ENCODE results near the gene CGNL1. TPM values are rescaled to one million over a fixed set of nuclear protein-coding genes. Genes with fewer than 3 reads are reported as not detected.

CGNL1 gene
- polyA plus RNA-seq (ENCODE audit: insufficient read length in 10 of 10) = 10 to 100 TPM in 3 of 10 donors, 1 to 10 TPM in 7; 7.8 to 14.0 (median 9.1) TPM
- long read RNA-seq, donor 1 = 0 reads
- long read RNA-seq, donor 2 = 0 reads
- long read RNA-seq, donor 3 = 0 reads
- long read RNA-seq, donor 4 = 0 reads
- long read RNA-seq, donor 5 = 0 reads
- long read RNA-seq, donor 6 = 0 reads
- long read RNA-seq, donor 7 = 0 reads
- long read RNA-seq, donor 8 = 0 reads
- long read RNA-seq, donor 9 = 0 reads

DNA sequence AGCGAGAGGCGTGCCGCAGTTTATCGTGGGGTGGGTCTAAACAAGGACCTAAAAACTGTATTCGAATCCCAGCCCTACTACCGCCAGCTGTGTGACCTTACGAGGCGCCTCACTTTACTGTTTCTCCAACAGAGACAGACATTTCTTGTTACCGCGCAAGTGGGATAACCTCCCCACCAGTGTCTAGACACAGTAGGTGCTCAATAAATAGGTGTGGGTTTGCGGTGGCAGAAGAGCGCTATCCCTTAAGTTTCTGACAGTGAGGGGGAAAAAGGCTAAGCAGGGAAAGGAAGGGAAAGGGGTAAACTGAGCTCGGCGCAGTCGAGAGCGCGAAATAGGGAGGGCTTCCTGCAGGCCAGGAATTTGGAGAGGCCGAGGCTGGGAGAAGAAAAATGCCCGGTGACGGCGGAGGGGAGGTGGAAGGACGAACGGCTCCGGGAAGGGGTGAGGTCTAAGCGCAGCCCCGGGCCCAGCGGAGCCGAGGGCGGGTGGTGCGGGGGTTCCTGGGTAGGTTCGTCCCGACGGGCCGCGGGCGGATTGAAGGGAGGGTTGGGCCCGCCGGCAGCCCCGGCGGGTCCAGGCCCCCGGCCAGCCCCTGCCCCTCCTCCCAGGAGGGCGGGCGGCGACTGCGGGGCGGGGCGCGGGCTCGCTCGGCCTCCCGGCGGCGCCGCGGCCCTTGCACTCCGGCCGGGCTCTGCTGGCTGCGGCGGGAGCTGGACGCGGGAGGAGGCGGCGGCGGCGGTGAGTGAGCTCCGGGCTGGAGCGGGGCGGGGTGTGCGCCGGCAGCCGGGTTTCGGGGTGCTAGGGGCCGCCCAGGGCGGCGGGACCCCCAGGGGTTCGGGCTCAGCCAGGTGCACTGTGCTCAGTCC is at the start of gene CGNL1:
TSS of gene CGNL1 (plus strand) at position 679 of the 869 bp plus-strand sequence. CDS start 61,495 bp downstream, outside the sequence.
- peak in 2 of 3 donors; percentile 37 to 74 for DNase-seq

- DNase-seq = peak; percentile 56 to 80 (median 73)
These were observed 48.3 kb upstream of the CGNL1 start for GRCh38 chr15:57327985-57328471.

DNA sequence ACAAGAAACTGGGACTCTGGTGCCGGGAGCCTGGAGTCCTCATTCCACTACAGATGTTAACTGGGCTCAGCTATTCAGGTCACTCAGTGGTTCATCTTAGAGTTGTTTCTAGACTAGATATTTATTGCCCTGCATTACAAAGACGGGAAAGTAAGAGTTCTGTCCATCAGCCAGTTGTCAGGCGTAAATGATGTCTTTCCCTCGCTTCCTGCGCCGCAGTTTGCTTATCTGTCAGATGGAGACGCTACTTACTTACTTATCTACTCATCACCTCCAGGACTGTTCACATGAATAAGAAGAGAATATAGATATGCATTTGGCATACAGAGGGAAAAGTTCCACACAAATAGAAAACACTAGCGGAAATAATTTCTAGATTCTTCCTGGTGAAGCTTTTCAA is 47.8 kb upstream of the CGNL1 start:
- no peak for DNase-seq

GRCh38 chr15:57328897-57329296 is 47.4 kb upstream of the CGNL1 start:
- peak in 1 of 3 donors; percentile 51 for DNase-seq

DNA sequence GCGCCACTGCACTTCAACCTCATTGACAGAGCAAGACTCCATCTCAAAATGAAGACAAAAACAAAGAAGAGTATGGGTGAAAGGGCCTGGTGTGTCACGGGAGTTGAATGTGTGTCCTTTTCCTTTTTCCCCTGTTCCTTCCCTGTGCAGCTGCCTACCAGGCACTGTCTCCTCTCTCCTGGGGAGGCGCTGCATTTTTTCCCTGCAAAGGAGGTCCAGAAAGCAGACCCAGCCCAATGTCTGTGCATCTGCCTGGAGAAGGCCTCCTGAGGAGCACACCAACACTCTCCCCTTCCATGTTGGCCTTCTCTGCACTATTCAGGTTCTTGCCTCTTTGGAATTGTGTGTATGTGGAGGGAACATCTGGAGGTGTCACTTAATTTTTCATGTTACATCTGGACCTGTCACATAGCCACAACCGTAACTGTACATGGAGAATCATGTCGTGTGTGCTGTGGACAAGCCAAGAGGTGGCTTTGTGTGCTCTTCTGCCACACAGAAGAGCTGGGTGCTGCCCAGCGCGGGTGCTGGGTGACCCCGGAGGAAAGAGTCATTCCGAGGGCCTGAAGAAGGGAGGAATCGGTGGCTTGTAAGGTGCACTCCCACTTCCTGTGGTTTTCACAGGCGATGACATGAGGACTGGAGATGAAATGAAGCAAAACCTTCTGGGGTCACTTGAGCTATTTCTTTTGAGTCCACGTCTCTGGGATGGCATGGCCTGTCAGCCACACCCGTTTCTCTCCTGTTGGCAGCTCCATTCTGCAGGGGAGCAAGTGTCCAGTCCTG is 46.5 kb upstream of the CGNL1 start:
- DNase-seq = no peak

GRCh38 chr15:57330619-57331340 is 45.5 kb upstream of the CGNL1 start:
- no peak for DNase-seq

GRCh38 chr15:57332326-57332725 is 44.0 kb upstream of the CGNL1 start:
- DNase-seq = no peak

GRCh38 chr15:57333487-57333886 is 42.8 kb upstream of the CGNL1 start:
- DNase-seq = no peak

DNA sequence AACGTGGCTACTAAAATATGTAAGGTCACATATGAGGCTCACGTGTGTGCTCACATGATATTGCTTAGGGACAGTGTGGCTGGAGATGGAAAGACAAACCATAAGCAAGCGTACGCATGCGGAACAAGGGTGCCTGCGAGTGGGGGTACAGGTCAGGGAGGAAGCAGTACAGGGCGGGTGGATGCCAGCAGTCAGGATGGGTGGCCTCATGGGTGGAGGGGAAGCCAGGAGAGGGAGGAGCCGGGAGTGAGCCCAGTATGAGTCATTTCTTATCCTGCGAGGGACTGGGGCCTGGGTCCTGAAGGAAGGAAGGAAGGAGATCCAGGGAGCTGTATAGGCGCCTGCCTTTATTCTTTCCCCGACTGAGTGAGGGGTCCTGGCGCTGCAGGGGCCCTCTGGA is 42.0 kb upstream of the CGNL1 start:
- no peak for DNase-seq

GRCh38 chr15:57335293-57335715 is 41.0 kb upstream of the CGNL1 start:
- DNase-seq = no peak

DNA sequence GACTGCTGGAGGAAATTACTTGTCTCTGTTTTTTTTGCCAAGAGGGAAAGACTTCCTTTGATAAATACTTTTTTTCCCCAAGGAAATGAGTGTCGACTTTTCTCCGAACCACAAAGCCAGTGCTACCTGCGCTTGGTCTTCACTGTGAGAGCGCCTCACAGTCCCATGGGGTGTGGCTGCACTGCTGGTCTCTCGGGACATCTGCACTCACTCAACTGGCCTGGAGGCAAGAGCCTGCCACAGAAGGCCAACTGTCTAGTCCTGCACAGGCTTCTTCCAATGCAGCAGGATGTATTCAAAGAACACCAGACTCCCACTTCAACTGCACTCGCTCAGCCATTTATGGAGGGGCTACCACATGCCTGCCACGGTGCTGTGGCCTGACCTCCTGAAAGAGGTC is 40.6 kb upstream of the CGNL1 start:
- DNase-seq = no peak

GRCh38 chr15:57337868-57338411 is 38.4 kb upstream of the CGNL1 start:
- peak; percentile 39 to 82 (median 54) for DNase-seq

DNA sequence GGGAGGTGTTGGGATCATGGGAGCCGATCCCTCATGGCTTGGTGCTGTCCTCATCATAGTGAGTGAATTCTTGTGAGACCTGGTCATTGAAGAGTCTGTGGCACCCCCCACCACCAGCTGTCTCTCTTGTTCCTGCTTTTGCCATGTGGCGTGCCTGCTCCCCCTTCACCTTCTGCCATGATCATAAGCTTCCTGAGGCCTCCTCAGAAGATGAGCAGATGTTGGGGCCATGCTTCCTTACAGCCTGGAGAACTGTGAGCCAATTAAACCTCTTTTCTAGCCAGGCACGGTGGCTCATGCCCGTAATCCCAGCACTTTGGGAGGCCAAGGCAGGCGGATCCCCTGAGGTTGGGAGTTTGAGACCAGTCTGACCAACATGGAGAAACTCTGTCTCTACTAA is 37.0 kb upstream of the CGNL1 start:
- DNase-seq = no peak

GRCh38 chr15:57340682-57341259 is 35.5 kb upstream of the CGNL1 start:
- DNase-seq = peak; percentile 34 to 85 (median 68)

DNA sequence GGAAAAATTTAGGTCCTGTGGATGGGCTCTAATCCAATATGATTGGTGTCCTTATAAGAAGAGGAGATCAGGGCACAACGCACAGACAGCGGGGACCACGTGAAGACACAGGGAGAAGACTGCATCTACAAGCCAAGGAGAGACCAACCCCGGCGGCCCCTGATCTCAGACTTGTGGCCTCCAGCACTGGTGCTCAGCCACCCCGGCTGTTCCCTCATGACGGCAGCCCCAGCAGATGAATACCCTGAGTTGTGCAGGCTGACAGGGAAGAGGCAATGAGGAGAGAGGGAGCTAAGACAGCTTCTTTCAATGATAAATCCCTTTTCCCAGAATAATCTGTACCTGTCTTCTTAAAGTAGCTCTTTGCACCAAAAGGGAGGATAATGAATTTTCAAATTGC is 33.3 kb upstream of the CGNL1 start:
- DNase-seq = no peak

GRCh38 chr15:57343498-57343897 is 32.8 kb upstream of the CGNL1 start:
- no peak for DNase-seq

- DNase-seq = no peak
These were observed 32.0 kb upstream of the CGNL1 start for GRCh38 chr15:57344282-57344681.

DNA sequence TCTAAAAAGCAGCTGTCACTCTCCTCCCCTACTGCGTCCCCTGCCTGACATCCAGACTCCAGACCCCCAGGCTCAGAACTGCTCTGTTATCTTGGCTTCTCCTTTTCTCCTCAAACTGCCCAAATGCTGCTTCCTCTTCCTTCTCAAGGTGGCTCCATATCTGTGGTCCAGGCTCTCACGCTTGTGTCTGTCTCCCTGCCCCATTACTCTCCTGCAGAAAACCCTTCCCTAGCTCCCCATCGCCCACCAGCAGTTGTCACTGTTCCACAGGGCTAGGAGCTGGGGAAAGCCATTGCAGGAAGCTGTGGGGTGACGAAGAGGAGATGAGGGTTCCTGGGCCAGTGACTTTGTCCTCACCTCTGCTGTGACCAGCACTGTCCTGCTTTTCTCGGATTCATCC is 30.7 kb upstream of the CGNL1 start:
- no peak for DNase-seq

- no peak for DNase-seq
These were observed 28.2 kb upstream of the CGNL1 start for GRCh38 chr15:57348081-57348480.

GRCh38 chr15:57352535-57353316 is 23.6 kb upstream of the CGNL1 start:
- no peak for DNase-seq
